ENCODE measurements around the gene CCDC86. TPM values are rescaled to one million over a fixed set of nuclear protein-coding genes. Genes with fewer than 3 reads are reported as not detected.
"Not testable (repeated sequence)": the region's sequence is repeated elsewhere in the genome, so short reads cannot be mapped to it uniquely, and the experiment has no call there.

CCDC86 gene
- total RNA-seq, 1 donor from 2014 or later: 88.2 TPM

DNA sequence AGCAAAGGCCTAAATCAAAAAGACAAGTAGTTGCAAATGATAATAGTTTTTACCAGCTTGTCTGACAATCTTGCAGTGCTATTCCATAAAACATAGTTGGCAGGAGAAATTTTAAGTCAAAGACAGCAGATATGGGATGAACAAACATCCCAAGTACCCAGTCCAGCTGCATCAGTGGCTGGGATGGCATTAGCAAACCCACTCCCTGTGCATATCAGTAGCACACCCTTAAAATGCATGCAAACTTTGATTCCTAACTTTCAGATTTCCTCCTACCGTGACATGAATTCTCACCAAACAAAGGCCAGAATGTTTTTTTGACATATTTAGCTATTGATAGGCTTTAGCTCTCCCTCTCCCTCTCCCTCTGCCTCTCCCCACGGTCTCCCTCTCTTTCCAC lies 27.8 kb upstream of the CCDC86 start:
- H3K27me3 Mint-ChIP-seq (ENCODE audit: insufficient read depth): peaks cover 2% of the 10 kb centered on the region
- H3K27ac Mint-ChIP-seq: no peak overlapping the region
- DNase-seq (ENCODE audit: low spot score): no peak
- peaks cover 12% of the 10 kb centered on the region for H3K9me3 Mint-ChIP-seq
- no peaks in the 10 kb centered on the region for H3K36me3 Mint-ChIP-seq (ENCODE audit: low read depth)
- H3K4me3 Mint-ChIP-seq: no peak overlapping the region
- intact Hi-C loops (cut with micrococcal nuclease): no loop called here
- H3K4me1 Mint-ChIP-seq (ENCODE audit: low read depth): peaks cover 5% of the 10 kb centered on the region

- no peak for DNase-seq (ENCODE audit: low spot score)
- H3K4me3 Mint-ChIP-seq: no peak overlapping the region
- no peaks in the 10 kb centered on the region for H3K36me3 Mint-ChIP-seq (ENCODE audit: low read depth)
- H3K27ac Mint-ChIP-seq: no peak overlapping the region
- intact Hi-C loops (cut with micrococcal nuclease): no loop called here
- H3K4me1 Mint-ChIP-seq (ENCODE audit: low read depth): no peaks in the 10 kb centered on the region
- peaks cover 1% of the 10 kb centered on the region for H3K27me3 Mint-ChIP-seq (ENCODE audit: insufficient read depth)
- peaks cover 12% of the 10 kb centered on the region for H3K9me3 Mint-ChIP-seq
Measured at GRCh38 chr11:60816590-60817157, 25.2 kb upstream of the CCDC86 start.

- H3K4me3 Mint-ChIP-seq: no peak overlapping the region
- intact Hi-C loops (cut with micrococcal nuclease): no loop called here
- no peaks in the 10 kb centered on the region for H3K4me1 Mint-ChIP-seq (ENCODE audit: low read depth)
- no peak for DNase-seq (ENCODE audit: low spot score)
- H3K9me3 Mint-ChIP-seq: peaks cover 12% of the 10 kb centered on the region
- no peaks in the 10 kb centered on the region for H3K27me3 Mint-ChIP-seq (ENCODE audit: insufficient read depth)
- no peak overlapping the region for H3K27ac Mint-ChIP-seq
- H3K36me3 Mint-ChIP-seq (ENCODE audit: low read depth): no peaks in the 10 kb centered on the region
Measured at GRCh38 chr11:60818057-60818456, 23.9 kb upstream of the CCDC86 start.

DNA sequence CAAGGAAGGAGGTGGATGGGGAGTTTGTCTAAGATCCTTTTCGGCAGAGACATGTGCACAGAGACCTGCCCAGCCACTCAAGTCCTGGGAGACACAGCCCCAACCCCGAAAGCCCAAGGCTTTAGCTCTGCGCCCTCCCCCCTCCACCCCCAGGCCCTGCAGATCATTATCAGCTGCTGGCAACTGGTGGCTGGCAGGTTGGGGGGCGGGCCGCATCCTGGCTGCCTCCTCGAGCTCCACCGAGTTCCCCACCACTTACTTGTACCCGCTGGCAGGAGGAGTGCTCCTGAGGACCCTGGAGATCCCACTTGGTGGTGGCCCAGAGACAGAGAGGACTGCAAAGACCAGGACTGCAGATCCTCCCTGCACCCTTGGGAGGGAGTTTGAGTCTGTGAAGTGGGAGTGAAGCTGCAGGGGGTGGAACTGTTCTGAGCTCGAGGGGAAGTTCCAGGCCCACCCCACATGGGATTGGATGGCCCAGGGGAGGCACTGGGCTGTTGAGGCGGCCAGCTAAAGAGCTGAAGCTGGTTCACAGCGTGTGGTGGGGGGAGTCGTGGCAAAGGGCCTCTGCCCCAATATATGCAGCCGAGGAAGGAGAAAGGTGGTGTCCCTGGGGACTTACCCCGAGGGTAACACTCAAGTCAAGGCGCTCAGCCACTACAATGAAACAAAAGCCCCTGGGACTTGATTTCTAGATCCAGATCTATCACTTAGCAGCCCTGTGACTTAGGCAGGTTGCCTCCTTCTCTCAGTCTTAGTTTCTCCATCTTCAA lies 19.9 kb upstream of the CCDC86 start:
- peaks cover 4% of the 10 kb centered on the region for H3K9me3 Mint-ChIP-seq
- H3K27ac Mint-ChIP-seq: no peak overlapping the region
- peaks cover 8% of the 10 kb centered on the region for H3K27me3 Mint-ChIP-seq (ENCODE audit: insufficient read depth)
- no peak for DNase-seq (ENCODE audit: low spot score)
- no peak overlapping the region for H3K4me3 Mint-ChIP-seq
- intact Hi-C loops (cut with micrococcal nuclease): no loop called here
- H3K4me1 Mint-ChIP-seq (ENCODE audit: low read depth): no peaks in the 10 kb centered on the region
- H3K36me3 Mint-ChIP-seq (ENCODE audit: low read depth): no peaks in the 10 kb centered on the region

DNA sequence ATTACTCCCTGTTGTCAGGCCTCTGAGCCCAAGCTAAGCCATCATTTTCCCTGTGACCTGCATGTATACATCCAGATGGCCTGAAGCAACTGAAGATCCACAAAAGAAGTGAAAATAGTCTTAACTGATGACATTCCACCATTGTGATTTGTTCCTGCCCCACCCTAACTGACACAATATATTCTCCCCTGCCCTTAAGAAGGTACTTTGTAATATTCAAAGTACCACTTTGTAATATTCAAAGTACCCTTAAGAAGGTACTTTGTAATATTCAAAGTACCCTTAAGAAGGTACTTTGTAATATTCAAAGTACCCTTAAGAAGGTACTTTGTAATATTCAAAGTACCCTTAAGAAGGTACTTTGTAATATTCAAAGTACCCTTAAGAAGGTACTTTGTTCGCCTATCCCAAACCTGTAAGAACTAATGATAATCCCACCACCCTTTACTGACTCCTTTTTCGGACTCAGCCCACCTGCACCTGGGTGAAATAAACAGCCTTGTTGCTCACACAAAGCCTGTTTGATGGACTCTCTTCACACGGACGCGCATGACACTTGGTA lies 18.1 kb upstream of the CCDC86 start:
- H3K27ac Mint-ChIP-seq; H3K27me3 Mint-ChIP-seq (ENCODE audit: insufficient read depth); H3K36me3 Mint-ChIP-seq (ENCODE audit: low read depth); H3K4me1 Mint-ChIP-seq (ENCODE audit: low read depth); H3K9me3 Mint-ChIP-seq; H3K4me3 Mint-ChIP-seq; intact Hi-C loops (cut with micrococcal nuclease); DNase-seq (ENCODE audit: low spot score): not testable (repeated sequence)

GRCh38 chr11:60825118-60825517 lies 16.8 kb upstream of the CCDC86 start:
- Mint-ChIP-seq H3K36me3 (ENCODE audit: low read depth) (no peaks in the 10 kb centered on the region), H3K27ac (no peak overlapping the region), H3K9me3 (no peaks in the 10 kb centered on the region), H3K4me3 (no peak overlapping the region), H3K27me3 (ENCODE audit: insufficient read depth) (peaks cover 8% of the 10 kb centered on the region), H3K4me1 (ENCODE audit: low read depth) (no peaks in the 10 kb centered on the region)
- intact Hi-C loops (cut with micrococcal nuclease): no loop called here
- no peak for DNase-seq (ENCODE audit: low spot score)

- DNase-seq (ENCODE audit: low spot score): no peak
- Mint-ChIP-seq H3K4me1 (ENCODE audit: low read depth) (no peaks in the 10 kb centered on the region), H3K36me3 (ENCODE audit: low read depth) (no peaks in the 10 kb centered on the region), H3K27me3 (ENCODE audit: insufficient read depth) (peaks cover 8% of the 10 kb centered on the region), H3K27ac (no peak overlapping the region), H3K9me3 (no peaks in the 10 kb centered on the region), H3K4me3 (no peak overlapping the region)
- intact Hi-C loops (cut with micrococcal nuclease): no loop called here
Measured at GRCh38 chr11:60825790-60826189, 16.1 kb upstream of the CCDC86 start.

- intact Hi-C loops (cut with micrococcal nuclease): loop anchor here (1.0 to 5.0 kb wide), 5 partner anchors 53 to 357 kb away; no protein-coding TSS in a partner anchor
- Mint-ChIP-seq H3K27ac (no peak overlapping the region), H3K27me3 (ENCODE audit: insufficient read depth) (peaks cover 4% of the 10 kb centered on the region), H3K9me3 (no peaks in the 10 kb centered on the region), H3K36me3 (ENCODE audit: low read depth) (no peaks in the 10 kb centered on the region), H3K4me1 (ENCODE audit: low read depth) (peaks cover 7% of the 10 kb centered on the region), H3K4me3 (no peak overlapping the region)
- no peak for DNase-seq (ENCODE audit: low spot score)
Measured at GRCh38 chr11:60830478-60831142, 11.3 kb upstream of the CCDC86 start.

GRCh38 chr11:60831143-60831500 lies 10.8 kb upstream of the CCDC86 start:
- peak; percentile 62 for DNase-seq (ENCODE audit: low spot score)

GRCh38 chr11:60831501-60832079 lies 10.3 kb upstream of the CCDC86 start:
- Mint-ChIP-seq H3K27ac (no peak overlapping the region), H3K4me1 (ENCODE audit: low read depth) (peaks cover 12% of the 10 kb centered on the region), H3K4me3 (no peak overlapping the region), H3K27me3 (ENCODE audit: insufficient read depth) (no peaks in the 10 kb centered on the region), H3K36me3 (ENCODE audit: low read depth) (no peaks in the 10 kb centered on the region), H3K9me3 (no peaks in the 10 kb centered on the region)
- intact Hi-C loops (cut with micrococcal nuclease): loop anchor here (1.0 to 5.0 kb wide), 5 partner anchors 54 to 356 kb away; no protein-coding TSS in a partner anchor
- DNase-seq (ENCODE audit: low spot score): no peak

More at GRCh38 chr11:60831143-60831500, 10.8 kb upstream of the CCDC86 start:
- H3K4me1 Mint-ChIP-seq (ENCODE audit: low read depth): peaks cover 12% of the 10 kb centered on the region
- H3K9me3 Mint-ChIP-seq: no peaks in the 10 kb centered on the region
- no peaks in the 10 kb centered on the region for H3K36me3 Mint-ChIP-seq (ENCODE audit: low read depth)
- no peak overlapping the region for H3K27ac Mint-ChIP-seq
- H3K27me3 Mint-ChIP-seq (ENCODE audit: insufficient read depth): no peaks in the 10 kb centered on the region
- no peak overlapping the region for H3K4me3 Mint-ChIP-seq
- intact Hi-C loops (cut with micrococcal nuclease): loop anchor here (1.0 to 5.0 kb wide), 5 partner anchors 54 to 356 kb away; no protein-coding TSS in a partner anchor

DNA sequence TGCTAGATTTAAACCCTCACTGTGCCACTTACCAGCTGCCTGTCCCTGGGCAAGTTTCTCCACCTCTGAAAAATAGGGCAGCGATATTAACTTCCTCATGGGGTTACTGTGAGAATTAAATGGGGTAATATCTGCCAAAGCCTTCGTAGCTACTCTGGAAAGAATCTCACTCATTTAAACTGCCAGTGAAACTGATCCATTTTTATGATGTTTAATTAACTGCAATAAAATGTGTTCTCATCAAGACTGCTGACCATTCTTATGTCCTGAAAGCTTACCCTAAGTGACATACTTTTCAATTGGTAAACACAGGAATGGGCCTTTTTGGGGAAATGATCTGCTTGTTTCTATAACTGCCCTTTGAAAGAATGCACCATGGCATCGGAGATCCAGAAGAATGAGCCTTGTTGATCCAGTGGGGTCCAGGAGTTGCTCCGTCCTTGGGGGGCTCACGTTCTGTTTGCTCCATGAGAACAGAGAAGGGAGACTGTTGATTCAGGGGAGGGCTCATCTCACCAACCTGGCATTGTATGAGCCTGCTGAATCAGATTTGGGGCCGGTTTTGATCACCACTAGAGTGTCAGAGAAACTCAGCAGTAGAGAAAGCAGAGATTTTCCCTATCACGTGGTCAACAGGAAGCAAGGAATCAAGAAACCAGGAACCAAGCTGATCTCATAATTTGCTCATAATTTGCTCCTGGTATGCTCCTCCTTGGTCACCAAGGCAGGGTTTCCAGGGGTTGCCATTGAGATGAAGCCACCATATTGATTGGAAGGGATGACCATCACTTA lies 7.0 kb upstream of the CCDC86 start:
- Mint-ChIP-seq H3K4me3 (no peak overlapping the region), H3K9me3 (no peaks in the 10 kb centered on the region), H3K36me3 (ENCODE audit: low read depth) (no peaks in the 10 kb centered on the region), H3K4me1 (ENCODE audit: low read depth) (peaks cover 17% of the 10 kb centered on the region), H3K27me3 (ENCODE audit: insufficient read depth) (no peaks in the 10 kb centered on the region), H3K27ac (no peak overlapping the region)
- DNase-seq (ENCODE audit: low spot score): no peak
- intact Hi-C loops (cut with micrococcal nuclease): loop anchor here (5.0 kb wide), 1 partner anchor 58 kb away; no protein-coding TSS in a partner anchor

- Mint-ChIP-seq H3K36me3 (ENCODE audit: low read depth) (no peaks in the 10 kb centered on the region), H3K4me3 (no peak overlapping the region), H3K4me1 (ENCODE audit: low read depth) (peaks cover 17% of the 10 kb centered on the region), H3K27ac (no peak overlapping the region), H3K9me3 (no peaks in the 10 kb centered on the region), H3K27me3 (ENCODE audit: insufficient read depth) (peaks cover 1% of the 10 kb centered on the region)
- DNase-seq (ENCODE audit: low spot score): no peak
- intact Hi-C loops (cut with micrococcal nuclease): no loop called here
Measured at GRCh38 chr11:60835534-60835846, 6.4 kb upstream of the CCDC86 start.
